ENCODE measurements around the gene UVSSA. TPM values are rescaled to one million over a fixed set of nuclear protein-coding genes. Genes with fewer than 3 reads are reported as not detected.
A peak's percentile ranks its signal among the peaks of the same experiment; 100 is the strongest.

The UVSSA gene
- total and polyA plus RNA-seq, 2 donors (not counting 1 experiment from before 2014, with no cell fraction given) = 34.6 to 40.5 TPM

DNA sequence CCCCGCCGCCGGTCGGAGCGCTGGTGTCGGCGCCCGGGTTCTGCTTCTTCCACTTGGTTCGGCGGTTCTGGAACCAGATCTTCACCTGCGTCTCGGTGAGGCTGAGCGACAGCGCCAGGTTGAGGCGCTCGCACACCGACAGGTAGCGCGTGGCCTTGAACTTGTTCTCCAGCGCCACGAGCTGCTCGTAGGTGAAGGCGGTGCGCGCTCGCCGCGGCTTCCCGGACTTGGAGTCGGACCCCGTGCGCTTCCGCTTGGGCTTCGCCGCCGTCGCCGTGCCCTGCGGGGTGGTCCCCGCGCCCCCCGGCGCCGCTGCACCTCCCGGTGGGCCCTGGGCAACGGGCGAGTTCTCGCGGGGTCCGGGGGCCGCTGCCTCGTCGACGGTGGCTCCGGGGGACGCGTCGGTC, 56.2 kb downstream of the UVSSA start:
- no peak for DNase-seq
- POLR2A ChIA-PET = no interaction called here
- H3K4me3 Mint-ChIP-seq = no peak overlapping the region

More for the DNA sequence above, 56.2 kb downstream of the UVSSA start:
- CTCF ChIA-PET = no interaction called here
- Mint-ChIP-seq H3K9me3 (ENCODE audit: insufficient read depth) (no peaks in the 10 kb centered on the region), H3K4me1 (peaks cover 3% of the 10 kb centered on the region), H3K27ac (no peak overlapping the region), H3K27me3 (peaks cover 20% of the 10 kb centered on the region)
- intact Hi-C loops (cut with micrococcal nuclease) = no loop called here
- Histone ChIP-seq H3K36me3 (replicated peaks in 1 of 2; ENCODE audit: control extremely low read depth in 1 of 2, control insufficient read depth in 1 of 2, extremely low read depth in 1 of 2, insufficient read depth in 2 of 2, low read length in 1 of 2) (no peaks in the 10 kb centered on the region), H2AFZ (ENCODE audit: insufficient read depth, low read depth, low read length, poor library complexity, severe bottlenecking) (no peak overlapping the region), H4K20me1 (ENCODE audit: control insufficient read depth, insufficient read depth, low read length, poor library complexity, severe bottlenecking) (no peaks in the 10 kb centered on the region), H3K27me3 (replicated peaks in 1 of 4; ENCODE audit: control extremely low read depth in 1 of 4, control insufficient read depth in 3 of 4, insufficient read depth in 4 of 4, low read length in 3 of 4) (peaks cover 0 to 62% (median 29%) of the 10 kb centered on the region in 4 experiments), H3K27ac (ENCODE audit: low read length in 2 of 2) (no peak overlapping the region), H3K9me3 (ENCODE audit: control extremely low read depth in 1 of 3, control insufficient read depth in 2 of 3, insufficient read depth in 1 of 3, low read length in 2 of 3) (peaks cover 0 to 76% (median 4%) of the 10 kb centered on the region in 3 donors), H3K4me3 (ENCODE audit: control extremely low read depth in 1 of 5, extremely low read depth in 1 of 5, insufficient read depth in 1 of 5, low read depth in 2 of 5, low read length in 4 of 5) (no peak overlapping the region), H3K9ac (ENCODE audit: low read length) (no peak overlapping the region), H3K79me2 (ENCODE audit: control insufficient read depth, insufficient read depth, low read length) (no peaks in the 10 kb centered on the region), H3K4me2 (replicated peaks; ENCODE audit: low read depth, low read length, poor library complexity, severe bottlenecking) (peak overlapping the region; percentile 56), H3K4me1 (ENCODE audit: control insufficient read depth in 2 of 2, insufficient read depth in 2 of 2, low read length in 2 of 2) (peaks cover 16 to 37% of the 10 kb centered on the region in 2 donors)
- WGBS (ENCODE audit: insufficient coverage) = 15% methylated on average over 58 of the region's 58 CpGs
- ATAC-seq (ENCODE audit: low read depth) = no peak
- no peak for TF ChIP-seq EZH2 (IDR thresholded peaks at IDR 0.05; ENCODE audit: borderline replicate concordance, insufficient read depth, low read depth, low read length, poor library complexity, severe bottlenecking)
- TF ChIP-seq, protein P1, sequence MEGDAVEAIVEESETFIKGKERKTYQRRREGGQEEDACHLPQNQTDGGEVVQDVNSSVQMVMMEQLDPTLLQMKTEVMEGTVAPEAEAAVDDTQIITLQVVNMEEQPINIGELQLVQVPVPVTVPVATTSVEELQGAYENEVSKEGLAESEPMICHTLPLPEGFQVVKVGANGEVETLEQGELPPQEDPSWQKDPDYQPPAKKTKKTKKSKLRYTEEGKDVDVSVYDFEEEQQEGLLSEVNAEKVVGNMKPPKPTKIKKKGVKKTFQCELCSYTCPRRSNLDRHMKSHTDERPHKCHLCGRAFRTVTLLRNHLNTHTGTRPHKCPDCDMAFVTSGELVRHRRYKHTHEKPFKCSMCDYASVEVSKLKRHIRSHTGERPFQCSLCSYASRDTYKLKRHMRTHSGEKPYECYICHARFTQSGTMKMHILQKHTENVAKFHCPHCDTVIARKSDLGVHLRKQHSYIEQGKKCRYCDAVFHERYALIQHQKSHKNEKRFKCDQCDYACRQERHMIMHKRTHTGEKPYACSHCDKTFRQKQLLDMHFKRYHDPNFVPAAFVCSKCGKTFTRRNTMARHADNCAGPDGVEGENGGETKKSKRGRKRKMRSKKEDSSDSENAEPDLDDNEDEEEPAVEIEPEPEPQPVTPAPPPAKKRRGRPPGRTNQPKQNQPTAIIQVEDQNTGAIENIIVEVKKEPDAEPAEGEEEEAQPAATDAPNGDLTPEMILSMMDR (IDR thresholded peaks at IDR 0.05) = no peak

All from B cell (primary cell).